ENCODE data around the gene ZBTB12. TPM values are rescaled to one million over a fixed set of nuclear protein-coding genes. Genes with fewer than 3 reads are reported as not detected.
A peak's percentile ranks its signal among the peaks of the same experiment; 100 is the strongest.

ZBTB12 gene
- total and polyA plus RNA-seq, 9 of the 15 experiments (the other 6 are each of a cell fraction or from before 2014, with no cell fraction given): 0.03 to 12.4 (median 5.8) TPM; not detected in 1

GRCh38 chr6:31948753-31949413 is 47.0 kb upstream of the ZBTB12 start (continued):
- TF ChIP-seq ILK (tag; IDR thresholded peaks at IDR 0.05; ENCODE audit: borderline replicate concordance, low read depth) (no peak), ZNF507 (tag; conservative IDR thresholded peaks at IDR 0.05) (no peak), CHD1 (IDR thresholded peaks at IDR 0.05; ENCODE audit: low read length) (no peak), GABPA (tag; conservative IDR thresholded peaks at IDR 0.05; ENCODE audit: low read depth) (no peak), PRMT5 (CRISPR knock-in tag; IDR thresholded peaks at IDR 0.05) (no peak), KLF10 (CRISPR knock-in tag; IDR thresholded peaks at IDR 0.05) (no peak), POLR3A (IDR thresholded peaks at IDR 0.05; ENCODE audit: borderline replicate concordance, extremely low read depth, insufficient read depth, insufficient read length) (no peak), ZNF133 (CRISPR knock-in tag; IDR thresholded peaks at IDR 0.05) (no peak), ZNF583 (CRISPR knock-in tag; IDR thresholded peaks at IDR 0.05) (no peak), ZNF696 (CRISPR knock-in tag; conservative IDR thresholded peaks at IDR 0.05) (no peak)

- ChIA-PET POLR2A (interaction anchor here (1.0 to 2.4 kb wide), 6 partner anchors 8 to 121 kb away, joined by 3 to 16 read pairs (median 4); partner anchors contain the start of genes HSPA1B, NELFE and SKIC2), CTCF (ENCODE audit: low intra/inter-chr PET ratio) (no interaction called here)
- intact Hi-C loops (cut with micrococcal nuclease) (loop anchor here (5.0 kb wide), 1 partner anchor 46 kb away; the partner anchor contains the start of gene ZBTB12), in situ Hi-C loops (cut with MboI) (no loop called here)
- ATAC-seq (no peak), FAIRE-seq (no peak), DNase-seq (ENCODE audit: extremely low read depth in 1 of 4, low spot score in 3 of 4) (no peak)
- H4K20me1 ChIP-seq (replicated peaks; ENCODE audit: control insufficient read depth, insufficient read depth, low read length): no peaks in the 10 kb centered on the region
- H2AFZ ChIP-seq (ENCODE audit: low read depth, low read length): no peak overlapping the region
- H3K4me1 ChIP-seq (replicated peaks in 1 of 2; ENCODE audit: control insufficient read depth in 2 of 2, insufficient read depth in 2 of 2, low read length in 2 of 2): peaks cover 16 to 24% of the 10 kb centered on the region in 2 experiments
- H3K4me3 ChIP-seq: no peak overlapping the region
- H3K9me3 ChIP-seq (replicated peaks; ENCODE audit: control insufficient read depth, insufficient read depth, low read depth, low read length): no peaks in the 10 kb centered on the region
- peaks cover 2 to 16% of the 10 kb centered on the region in 2 experiments; a peak in 3 of 5 replicates for H3K27me3 ChIP-seq (ENCODE audit: control insufficient read depth in 2 of 2, insufficient read depth in 2 of 2, low read length in 2 of 2)
- H3K27ac ChIP-seq (ENCODE audit: extremely low read depth, low read depth, low read length): peak overlapping the region; percentile 59; the same call in 2 of the 3 replicates
- H3K79me2 ChIP-seq (ENCODE audit: control insufficient read depth, insufficient read depth, low read length): no peaks in the 10 kb centered on the region
- H3K4me2 ChIP-seq (ENCODE audit: insufficient read depth, low read length): peak overlapping the region; percentile 66
- peaks cover 26% of the 10 kb centered on the region for H3K36me3 ChIP-seq (ENCODE audit: control insufficient read depth, insufficient read depth, low read length)
- no TSS peak for BruUV-seq (replicated peaks)
- peaks cover 7% of the 10 kb centered on the region for H3K9me1 ChIP-seq (ENCODE audit: control insufficient read depth, insufficient read depth, low read length)
- WGBS (ENCODE audit: insufficient coverage, low coverage, missing lambda C conversion rate): 61% methylated on average over 5 of the region's 5 CpGs
- no peak overlapping the region for H3K9ac ChIP-seq (ENCODE audit: insufficient read depth in 1 of 2, low read depth in 2 of 2, low read length in 2 of 2)
- TF ChIP-seq PHF21A (IDR thresholded peaks at IDR 0.05; ENCODE audit: borderline replicate concordance, low read depth) (0 out of 2 replicates have a peak, but pooled peaks have one; percentile 24), MTA1 (IDR thresholded peaks at IDR 0.05; ENCODE audit: borderline replicate concordance) (0 out of 2 replicates have a peak, but pooled peaks have one; percentile 2), MTA2 (IDR thresholded peaks at IDR 0.05; ENCODE audit: low read depth) (0 out of 2 replicates have a peak, but pooled peaks have one; percentile 14), HNRNPK (IDR thresholded peaks at IDR 0.05; ENCODE audit: low read depth, low read length, poor library complexity, severe bottlenecking) (no peak), MLLT1 (IDR thresholded peaks at IDR 0.05) (0 out of 4 replicates have a peak, but pooled peaks of 1 of the 2 experiments have one; percentile 52), E2F4 (CRISPR knock-in tag; IDR thresholded peaks at IDR 0.05; ENCODE audit: low read depth) (0 out of 2 replicates have a peak, but pooled peaks have one; percentile 40), PURB (CRISPR knock-in tag; IDR thresholded peaks at IDR 0.05; ENCODE audit: low read depth) (no peak)
- TF ChIP-seq, protein P1, sequence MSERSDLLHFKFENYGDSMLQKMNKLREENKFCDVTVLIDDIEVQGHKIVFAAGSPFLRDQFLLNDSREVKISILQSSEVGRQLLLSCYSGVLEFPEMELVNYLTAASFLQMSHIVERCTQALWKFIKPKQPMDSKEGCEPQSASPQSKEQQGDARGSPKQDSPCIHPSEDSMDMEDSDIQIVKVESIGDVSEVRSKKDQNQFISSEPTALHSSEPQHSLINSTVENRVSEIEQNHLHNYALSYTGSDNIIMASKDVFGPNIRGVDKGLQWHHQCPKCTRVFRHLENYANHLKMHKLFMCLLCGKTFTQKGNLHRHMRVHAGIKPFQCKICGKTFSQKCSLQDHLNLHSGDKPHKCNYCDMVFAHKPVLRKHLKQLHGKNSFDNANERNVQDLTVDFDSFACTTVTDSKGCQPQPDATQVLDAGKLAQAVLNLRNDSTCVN (CRISPR knock-in tag; IDR thresholded peaks at IDR 0.05): 0 out of 2 replicates have a peak, but pooled peaks have one; percentile 23
Measured at GRCh38 chr6:31948306-31948705, 46.4 kb upstream of the ZBTB12 start.
